Measurements from ENCODE around the gene ELMO2. TPM values are rescaled to one million over a fixed set of nuclear protein-coding genes. Genes with fewer than 3 reads are reported as not detected.

Gene ELMO2, protein sequence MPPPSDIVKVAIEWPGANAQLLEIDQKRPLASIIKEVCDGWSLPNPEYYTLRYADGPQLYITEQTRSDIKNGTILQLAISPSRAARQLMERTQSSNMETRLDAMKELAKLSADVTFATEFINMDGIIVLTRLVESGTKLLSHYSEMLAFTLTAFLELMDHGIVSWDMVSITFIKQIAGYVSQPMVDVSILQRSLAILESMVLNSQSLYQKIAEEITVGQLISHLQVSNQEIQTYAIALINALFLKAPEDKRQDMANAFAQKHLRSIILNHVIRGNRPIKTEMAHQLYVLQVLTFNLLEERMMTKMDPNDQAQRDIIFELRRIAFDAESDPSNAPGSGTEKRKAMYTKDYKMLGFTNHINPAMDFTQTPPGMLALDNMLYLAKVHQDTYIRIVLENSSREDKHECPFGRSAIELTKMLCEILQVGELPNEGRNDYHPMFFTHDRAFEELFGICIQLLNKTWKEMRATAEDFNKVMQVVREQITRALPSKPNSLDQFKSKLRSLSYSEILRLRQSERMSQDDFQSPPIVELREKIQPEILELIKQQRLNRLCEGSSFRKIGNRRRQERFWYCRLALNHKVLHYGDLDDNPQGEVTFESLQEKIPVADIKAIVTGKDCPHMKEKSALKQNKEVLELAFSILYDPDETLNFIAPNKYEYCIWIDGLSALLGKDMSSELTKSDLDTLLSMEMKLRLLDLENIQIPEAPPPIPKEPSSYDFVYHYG
- total RNA-seq (2014; rRNA removed; shearing (Covaris generic)): 51.1 and 57.9 TPM in 2 replicates
- 38.4 and 41.5 TPM in 2 replicates for polyA plus RNA-seq (2016; fragmentation: Nextera tagmentation; extraction: Ambion mirVana)

DNA sequence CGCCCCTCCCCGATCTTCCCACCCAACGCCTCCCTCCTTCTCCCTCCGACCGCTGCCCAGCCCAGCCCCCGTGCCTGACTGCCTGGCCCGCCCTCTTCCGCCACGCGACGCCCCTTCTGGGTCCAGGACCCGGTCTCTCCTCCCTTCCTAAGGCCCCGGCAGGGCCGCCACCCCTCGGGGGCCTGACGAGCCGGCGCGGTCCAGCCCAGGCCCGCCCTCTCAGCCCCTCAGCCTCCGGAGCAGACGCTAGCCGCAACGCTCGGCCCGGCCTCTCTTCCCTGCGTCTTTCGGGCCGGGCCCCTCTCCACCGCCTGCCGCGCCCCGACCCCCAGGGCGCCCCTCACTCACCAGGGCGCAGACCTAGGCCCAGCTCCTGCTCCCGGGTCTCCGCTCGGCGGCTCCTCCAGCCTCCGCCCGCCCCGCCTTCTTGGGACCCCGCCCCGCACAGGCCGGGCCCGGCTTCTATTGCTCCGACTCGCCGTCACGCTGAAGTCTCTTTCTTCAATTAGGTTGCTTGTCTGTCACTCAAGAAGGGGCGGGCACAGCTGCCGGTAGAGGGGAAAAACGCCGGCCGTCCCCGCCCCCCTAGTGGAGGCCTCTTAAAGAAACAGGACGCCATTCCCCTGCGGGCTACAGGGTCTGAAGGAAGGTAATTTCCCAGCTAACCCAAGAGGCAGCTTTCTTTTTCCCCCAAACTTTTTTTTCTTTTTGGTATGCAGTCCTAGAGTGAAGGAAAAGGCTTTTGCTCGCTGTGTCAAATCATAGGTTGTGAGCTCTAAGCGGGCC, at the start of gene ELMO2:
TSS of gene ELMO2 (minus strand) at position 416 of the 786 bp plus-strand sequence. CDS start 12,133 bp downstream, outside the sequence.
- Histone ChIP-seq H2AFZ (peak within 1 kb of the TSS; percentile 94), H3K27ac (peak within 1 kb of the TSS; percentile 75), H3K79me2 (ENCODE audit: insufficient read depth) (peaks cover 44% of the 10 kb centered on the region), H4K20me1 (ENCODE audit: insufficient read depth) (no peaks in the 10 kb centered on the region), H3F3A (ENCODE audit: insufficient read depth) (peaks cover 33% of the 10 kb centered on the region), H3K36me3 (ENCODE audit: low read depth) (no peaks in the 10 kb centered on the region), H3K4me3 (peak within 1 kb of the TSS; percentile 87), H3K27me3 (replicated peaks; ENCODE audit: insufficient read depth) (no peaks in the 10 kb centered on the region), H3K9me3 (ENCODE audit: low read depth) (no peaks in the 10 kb centered on the region), H3K9me2 (ENCODE audit: insufficient read depth) (no peaks in the 10 kb centered on the region), H3K4me2 (ENCODE audit: unreplicated experiment) (peak within 1 kb of the TSS; percentile 94), H3K9ac (peak within 1 kb of the TSS; percentile 82), H3K4me1 (ENCODE audit: insufficient read depth) (peaks cover 36% of the 10 kb centered on the region)
- in situ Hi-C loops (cut with MboI): no loop called here
- peak; percentile 99 for DNase-seq
- WGBS, 2 experiments (ENCODE audit: low coverage in 1 of 2, low lambda C conversion rate in 2 of 2, missing lambda C conversion rate in 2 of 2): 0 to 2% methylated on average over 32 to 60 of the region's 60 CpGs
- TF ChIP-seq EZH2 (IDR thresholded peaks at IDR 0.05; ENCODE audit: insufficient read depth, poor library complexity, severe bottlenecking) (no peak), EZH2phosphoT487 (IDR thresholded peaks at IDR 0.05; ENCODE audit: insufficient read depth, low read depth) (no peak)

DNA sequence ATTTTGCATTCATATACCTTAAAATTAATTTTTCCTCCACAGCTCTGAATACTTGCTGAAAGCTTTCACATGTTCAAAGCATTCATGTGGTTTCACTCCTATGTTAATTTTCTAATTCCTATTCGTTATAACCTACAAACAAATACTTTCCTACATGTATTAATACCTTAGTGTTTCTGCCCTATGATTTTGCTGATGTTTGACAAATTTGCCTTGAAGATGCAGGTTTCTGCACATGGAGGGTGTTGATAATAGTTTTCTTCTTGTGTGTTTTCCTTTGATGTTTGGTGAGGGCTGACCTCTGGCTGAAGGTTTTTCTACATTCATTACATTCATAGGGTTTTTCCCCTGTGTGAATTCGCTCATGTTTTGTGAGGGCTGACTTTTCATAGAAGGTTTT, 49.3 kb upstream of the ELMO2 start:
- no peak overlapping the region for H3K27ac ChIP-seq
- H3K4me1 ChIP-seq (ENCODE audit: insufficient read depth): no peaks in the 10 kb centered on the region
- H3K4me3 ChIP-seq: no peak overlapping the region
- no peaks in the 10 kb centered on the region for H3F3A ChIP-seq (ENCODE audit: insufficient read depth)
- H3K27me3 ChIP-seq (replicated peaks; ENCODE audit: insufficient read depth): peaks cover 12% of the 10 kb centered on the region; the same call in 1 of the 2 replicates
- no peaks in the 10 kb centered on the region for H3K9me2 ChIP-seq (ENCODE audit: insufficient read depth)
- no peaks in the 10 kb centered on the region for H4K20me1 ChIP-seq (ENCODE audit: insufficient read depth)
- no peaks in the 10 kb centered on the region for H3K79me2 ChIP-seq (ENCODE audit: insufficient read depth)
- H2AFZ ChIP-seq: no peak overlapping the region
- TF ChIP-seq EZH2 (IDR thresholded peaks at IDR 0.05; ENCODE audit: insufficient read depth, poor library complexity, severe bottlenecking): no peak
- no peak for TF ChIP-seq EZH2phosphoT487 (IDR thresholded peaks at IDR 0.05; ENCODE audit: insufficient read depth, low read depth)
- DNase-seq: no peak
- no peaks in the 10 kb centered on the region for H3K9me3 ChIP-seq (ENCODE audit: low read depth)
- H3K9ac ChIP-seq: no peak overlapping the region
- H3K4me2 ChIP-seq (ENCODE audit: unreplicated experiment): no peak overlapping the region
- H3K36me3 ChIP-seq (ENCODE audit: low read depth): no peaks in the 10 kb centered on the region
- 19 to 29% methylated on average over 2 of the region's 2 CpGs for WGBS, 2 experiments (ENCODE audit: low coverage in 1 of 2, low lambda C conversion rate in 2 of 2, missing lambda C conversion rate in 2 of 2)
- in situ Hi-C loops (cut with MboI): no loop called here

DNA sequence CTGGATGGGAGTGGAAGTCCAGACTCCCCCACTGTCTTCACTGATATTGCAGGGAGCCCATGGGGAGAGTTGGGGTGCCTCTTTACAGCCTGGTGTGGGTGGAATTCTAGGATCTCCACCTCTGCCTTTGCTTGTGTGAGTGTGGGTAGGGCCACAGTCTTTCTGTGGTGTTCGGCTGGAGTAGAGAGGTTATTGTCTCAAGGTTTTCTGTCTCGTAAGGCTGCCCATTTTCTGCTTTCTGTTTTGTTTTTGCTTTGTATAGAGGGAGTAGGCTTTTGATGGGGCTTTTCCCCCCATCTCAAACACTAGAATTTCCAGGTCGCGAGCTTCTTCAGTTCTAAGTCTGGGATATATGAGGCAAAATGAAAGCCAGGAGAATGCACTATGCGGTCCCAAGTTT, 40.4 kb upstream of the ELMO2 start:
- no peaks in the 10 kb centered on the region for H3K9me3 ChIP-seq (ENCODE audit: low read depth)

DNA sequence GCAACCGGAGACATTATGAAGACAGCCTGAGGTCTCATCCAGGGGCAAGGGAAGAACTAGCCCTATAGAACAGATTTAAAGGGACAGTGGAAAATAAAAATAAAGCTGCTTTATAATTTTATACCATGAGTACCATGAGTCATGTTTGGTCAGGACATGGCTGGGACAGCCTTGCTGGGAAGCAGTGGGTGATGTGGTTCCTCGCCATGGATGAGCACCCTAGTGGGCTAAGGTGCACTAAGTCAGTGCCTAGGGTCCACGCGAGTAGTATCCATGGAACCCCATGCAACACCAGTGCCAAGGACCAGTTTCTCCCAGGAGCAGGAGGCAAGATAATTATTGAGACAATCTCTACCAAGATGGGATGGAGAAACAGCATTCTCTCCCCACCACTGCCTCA, 33.4 kb upstream of the ELMO2 start:
- no peak for DNase-seq
- TF ChIP-seq EZH2 (IDR thresholded peaks at IDR 0.05; ENCODE audit: insufficient read depth, poor library complexity, severe bottlenecking) (no peak), EZH2phosphoT487 (IDR thresholded peaks at IDR 0.05; ENCODE audit: insufficient read depth, low read depth) (no peak)
- H3K27me3 ChIP-seq (replicated peaks; ENCODE audit: insufficient read depth): peaks cover 12% of the 10 kb centered on the region; the same call in 1 of the 2 replicates
- no peaks in the 10 kb centered on the region for H3K9me3 ChIP-seq (ENCODE audit: low read depth)
- H4K20me1 ChIP-seq (ENCODE audit: insufficient read depth): no peaks in the 10 kb centered on the region
- H3K27ac ChIP-seq: no peak overlapping the region
- no peak overlapping the region for H3K9ac ChIP-seq
- 65 to 70% methylated on average over 4 of the region's 4 CpGs for WGBS, 2 experiments (ENCODE audit: low coverage in 1 of 2, low lambda C conversion rate in 2 of 2, missing lambda C conversion rate in 2 of 2)
- H3K4me2 ChIP-seq (ENCODE audit: unreplicated experiment): no peak overlapping the region
- H3F3A ChIP-seq (ENCODE audit: insufficient read depth): no peaks in the 10 kb centered on the region
- in situ Hi-C loops (cut with MboI): loop anchor here (25.0 kb wide), 1 partner anchor 303 kb away; no protein-coding TSS in a partner anchor
- H3K9me2 ChIP-seq (ENCODE audit: insufficient read depth): no peaks in the 10 kb centered on the region
- H3K79me2 ChIP-seq (ENCODE audit: insufficient read depth): no peaks in the 10 kb centered on the region
- H2AFZ ChIP-seq: no peak overlapping the region
- H3K4me1 ChIP-seq (ENCODE audit: insufficient read depth): no peaks in the 10 kb centered on the region
- H3K4me3 ChIP-seq: no peak overlapping the region
- H3K36me3 ChIP-seq (ENCODE audit: low read depth): no peaks in the 10 kb centered on the region

More for the DNA sequence above, 40.4 kb upstream of the ELMO2 start:
- no peaks in the 10 kb centered on the region for H3K9me2 ChIP-seq (ENCODE audit: insufficient read depth)
- no peaks in the 10 kb centered on the region for H4K20me1 ChIP-seq (ENCODE audit: insufficient read depth)
- no peaks in the 10 kb centered on the region for H3F3A ChIP-seq (ENCODE audit: insufficient read depth)
- no peak for DNase-seq
- no peaks in the 10 kb centered on the region for H3K4me1 ChIP-seq (ENCODE audit: insufficient read depth)
- no peak overlapping the region for H3K4me3 ChIP-seq
- H3K4me2 ChIP-seq (ENCODE audit: unreplicated experiment): no peak overlapping the region
- no peaks in the 10 kb centered on the region for H3K79me2 ChIP-seq (ENCODE audit: insufficient read depth)
- peaks cover 30% of the 10 kb centered on the region for H3K27me3 ChIP-seq (replicated peaks; ENCODE audit: insufficient read depth)
- H3K36me3 ChIP-seq (ENCODE audit: low read depth): no peaks in the 10 kb centered on the region
- WGBS, 2 experiments (ENCODE audit: low coverage in 1 of 2, low lambda C conversion rate in 2 of 2, missing lambda C conversion rate in 2 of 2): 69 to 70% methylated on average over 5 of the region's 5 CpGs
- no peak overlapping the region for H3K27ac ChIP-seq
- H3K9ac ChIP-seq: no peak overlapping the region
- H2AFZ ChIP-seq: no peak overlapping the region
- TF ChIP-seq EZH2phosphoT487 (IDR thresholded peaks at IDR 0.05; ENCODE audit: insufficient read depth, low read depth): no peak
- TF ChIP-seq EZH2 (IDR thresholded peaks at IDR 0.05; ENCODE audit: insufficient read depth, poor library complexity, severe bottlenecking): no peak
- in situ Hi-C loops (cut with MboI): loop anchor here (25.0 kb wide), 1 partner anchor 310 kb away; no protein-coding TSS in a partner anchor

All from GM23248 (cell line).